ENCODE measurements around the gene VAMP8.
"Not testable (repeated sequence)": the region's sequence is repeated elsewhere in the genome, so short reads cannot be mapped to it uniquely, and the experiment has no call there.

The VAMP8 gene

GRCh38 chr2:85588645-85589044, 11.3 kb downstream of the VAMP8 start:
- Histone ChIP-seq H3K36me3 (ENCODE audit: control insufficient read depth, insufficient read depth, low read length) (no peaks in the 10 kb centered on the region), H3K27ac (ENCODE audit: low read depth, low read length) (no peak overlapping the region), H3K9ac (ENCODE audit: low read length) (no peak overlapping the region), H3K4me1 (ENCODE audit: control insufficient read depth, insufficient read depth, low read length) (peaks cover 11% of the 10 kb centered on the region), H3K4me3 (ENCODE audit: low read length) (no peak overlapping the region), H3K27me3 (ENCODE audit: control insufficient read depth, insufficient read depth, low read length) (no peaks in the 10 kb centered on the region)

GRCh38 chr2:85589181-85589580, 11.8 kb downstream of the VAMP8 start:
- Histone ChIP-seq H3K9ac (ENCODE audit: low read length) (no peak overlapping the region), H3K27ac (ENCODE audit: low read depth, low read length) (peak overlapping the region; percentile 20), H3K27me3 (ENCODE audit: control insufficient read depth, insufficient read depth, low read length) (no peaks in the 10 kb centered on the region), H3K36me3 (ENCODE audit: control insufficient read depth, insufficient read depth, low read length) (no peaks in the 10 kb centered on the region), H3K4me1 (ENCODE audit: control insufficient read depth, insufficient read depth, low read length) (peaks cover 8% of the 10 kb centered on the region), H3K4me3 (ENCODE audit: low read length) (no peak overlapping the region)

- Histone ChIP-seq H3K4me3 (ENCODE audit: low read length) (no peak overlapping the region), H3K4me1 (ENCODE audit: control insufficient read depth, insufficient read depth, low read length) (peaks cover 10% of the 10 kb centered on the region), H3K36me3 (ENCODE audit: control insufficient read depth, insufficient read depth, low read length) (no peaks in the 10 kb centered on the region), H3K9ac (ENCODE audit: low read length) (no peak overlapping the region), H3K27me3 (ENCODE audit: control insufficient read depth, insufficient read depth, low read length) (no peaks in the 10 kb centered on the region), H3K27ac (ENCODE audit: low read depth, low read length) (peak overlapping the region; percentile 41)
Observed at GRCh38 chr2:85589982-85590791, 12.8 kb downstream of the VAMP8 start.

GRCh38 chr2:85590950-85591349, 13.6 kb downstream of the VAMP8 start:
- no peak overlapping the region for H3K4me3 ChIP-seq (ENCODE audit: low read length)
- H3K36me3 ChIP-seq (ENCODE audit: control insufficient read depth, insufficient read depth, low read length), result no peaks in the 10 kb centered on the region
- H3K4me1 ChIP-seq (ENCODE audit: control insufficient read depth, insufficient read depth, low read length), result peaks cover 9% of the 10 kb centered on the region
- no peaks in the 10 kb centered on the region for H3K27me3 ChIP-seq (ENCODE audit: control insufficient read depth, insufficient read depth, low read length)
- H3K9ac ChIP-seq (ENCODE audit: low read length), result no peak overlapping the region
- peak overlapping the region; percentile 30 for H3K27ac ChIP-seq (ENCODE audit: low read depth, low read length)

- no peaks in the 10 kb centered on the region for H3K36me3 ChIP-seq (ENCODE audit: control insufficient read depth, insufficient read depth, low read length)
- no peak overlapping the region for H3K4me3 ChIP-seq (ENCODE audit: low read length)
- no peaks in the 10 kb centered on the region for H3K27me3 ChIP-seq (ENCODE audit: control insufficient read depth, insufficient read depth, low read length)
- peaks cover 15% of the 10 kb centered on the region for H3K4me1 ChIP-seq (ENCODE audit: control insufficient read depth, insufficient read depth, low read length)
- H3K9ac ChIP-seq (ENCODE audit: low read length), result no peak overlapping the region
- no peak overlapping the region for H3K27ac ChIP-seq (ENCODE audit: low read depth, low read length)
Observed at GRCh38 chr2:85591563-85591962, 14.2 kb downstream of the VAMP8 start.

GRCh38 chr2:85592299-85592698, 14.9 kb downstream of the VAMP8 start:
- not testable (repeated sequence) for H3K27me3 ChIP-seq (ENCODE audit: control insufficient read depth, insufficient read depth, low read length); H3K9ac ChIP-seq (ENCODE audit: low read length); H3K27ac ChIP-seq (ENCODE audit: low read depth, low read length); H3K4me3 ChIP-seq (ENCODE audit: low read length); H3K36me3 ChIP-seq (ENCODE audit: control insufficient read depth, insufficient read depth, low read length)
- H3K4me1 ChIP-seq (ENCODE audit: control insufficient read depth, insufficient read depth, low read length), result peaks cover 18% of the 10 kb centered on the region

- H3K36me3 ChIP-seq (ENCODE audit: control insufficient read depth, insufficient read depth, low read length), result no peaks in the 10 kb centered on the region
- H3K9ac ChIP-seq (ENCODE audit: low read length), result no peak overlapping the region
- no peak overlapping the region for H3K27ac ChIP-seq (ENCODE audit: low read depth, low read length)
- no peak overlapping the region for H3K4me3 ChIP-seq (ENCODE audit: low read length)
- H3K27me3 ChIP-seq (ENCODE audit: control insufficient read depth, insufficient read depth, low read length), result no peaks in the 10 kb centered on the region
- H3K4me1 ChIP-seq (ENCODE audit: control insufficient read depth, insufficient read depth, low read length), result peaks cover 18% of the 10 kb centered on the region
Observed at GRCh38 chr2:85593023-85593422, 15.6 kb downstream of the VAMP8 start.

- Histone ChIP-seq H3K36me3 (ENCODE audit: control insufficient read depth, insufficient read depth, low read length) (peaks cover 7% of the 10 kb centered on the region), H3K4me3 (ENCODE audit: low read length) (peak overlapping the region; percentile 81), H3K4me1 (ENCODE audit: control insufficient read depth, insufficient read depth, low read length) (peaks cover 18% of the 10 kb centered on the region)
Observed at GRCh38 chr2:85594715-85595300, 17.4 kb downstream of the VAMP8 start.

GRCh38 chr2:85595301-85596025, 18.1 kb downstream of the VAMP8 start, which contains the start of gene RNF181:
TSS of gene RNF181 (plus strand) at chr2:85595745. CDS start at chr2:85595764, 19 bp downstream.
- Histone ChIP-seq H3K27me3 (ENCODE audit: control insufficient read depth, insufficient read depth, low read length) (no peaks in the 10 kb centered on the region), H3K9ac (ENCODE audit: low read length) (peak within 1 kb of the TSS; percentile 87), H3K27ac (ENCODE audit: low read depth, low read length) (peak within 1 kb of the TSS; percentile 94), H3K36me3 (ENCODE audit: control insufficient read depth, insufficient read depth, low read length) (peaks cover 7% of the 10 kb centered on the region), H3K4me1 (ENCODE audit: control insufficient read depth, insufficient read depth, low read length) (peaks cover 18% of the 10 kb centered on the region), H3K4me3 (ENCODE audit: low read length) (peak within 1 kb of the TSS; percentile 94)

More at GRCh38 chr2:85594715-85595300, 17.4 kb downstream of the VAMP8 start:
- Histone ChIP-seq H3K27me3 (ENCODE audit: control insufficient read depth, insufficient read depth, low read length) (no peaks in the 10 kb centered on the region), H3K27ac (ENCODE audit: low read depth, low read length) (peak overlapping the region; percentile 75), H3K9ac (ENCODE audit: low read length) (peak overlapping the region; percentile 39)

GRCh38 chr2:85596026-85596333, 18.6 kb downstream of the VAMP8 start:
- peak overlapping the region; percentile 87 for H3K9ac ChIP-seq (ENCODE audit: low read length)
- H3K36me3 ChIP-seq (ENCODE audit: control insufficient read depth, insufficient read depth, low read length), result peaks cover 7% of the 10 kb centered on the region
- H3K27me3 ChIP-seq (ENCODE audit: control insufficient read depth, insufficient read depth, low read length), result no peaks in the 10 kb centered on the region
- peaks cover 18% of the 10 kb centered on the region for H3K4me1 ChIP-seq (ENCODE audit: control insufficient read depth, insufficient read depth, low read length)
- H3K4me3 ChIP-seq (ENCODE audit: low read length), result peak overlapping the region; percentile 94
- H3K27ac ChIP-seq (ENCODE audit: low read depth, low read length), result peak overlapping the region; percentile 94

- Histone ChIP-seq H3K27me3 (ENCODE audit: control insufficient read depth, insufficient read depth, low read length) (no peaks in the 10 kb centered on the region), H3K27ac (ENCODE audit: low read depth, low read length) (peak overlapping the region; percentile 94), H3K36me3 (ENCODE audit: control insufficient read depth, insufficient read depth, low read length) (peaks cover 7% of the 10 kb centered on the region), H3K9ac (ENCODE audit: low read length) (peak overlapping the region; percentile 87), H3K4me3 (ENCODE audit: low read length) (peak overlapping the region; percentile 94), H3K4me1 (ENCODE audit: control insufficient read depth, insufficient read depth, low read length) (peaks cover 18% of the 10 kb centered on the region)
Observed at GRCh38 chr2:85596486-85597143, 19.2 kb downstream of the VAMP8 start.

- no peak overlapping the region for H3K4me3 ChIP-seq (ENCODE audit: low read length)
- no peak overlapping the region for H3K9ac ChIP-seq (ENCODE audit: low read length)
- no peak overlapping the region for H3K27ac ChIP-seq (ENCODE audit: low read depth, low read length)
- H3K4me1 ChIP-seq (ENCODE audit: control insufficient read depth, insufficient read depth, low read length), result peaks cover 18% of the 10 kb centered on the region
- H3K36me3 ChIP-seq (ENCODE audit: control insufficient read depth, insufficient read depth, low read length), result peaks cover 7% of the 10 kb centered on the region
- H3K27me3 ChIP-seq (ENCODE audit: control insufficient read depth, insufficient read depth, low read length), result no peaks in the 10 kb centered on the region
Observed at GRCh38 chr2:85597241-85597640, 19.9 kb downstream of the VAMP8 start.
